Body of pancreas (tissue), 4 donors: ENCODE data around the gene ARPP21. TPM values are rescaled to one million over a fixed set of nuclear protein-coding genes. Genes with fewer than 3 reads are reported as not detected.

ENCODE experiments used
- ATAC-seq: fragments of 150-250 bp; one replicate; pipeline ENCODE4 v1.9.1; 2016
- DNase-seq, 4 donors: peaks; one replicate each; pipeline ENCODE4 v3.0.0-alpha.2; 2019
- H3K27ac ChIP-seq, 4 donors: fragments of 200-600 bp; sonication (generic); 1 replicate in 3 of 4; 2 replicates in 1 of 4; pipeline versions ENCODE4 v1.5.1 to v1.6.1; 2016 to 2019; ENCODE audit warnings: mild to moderate bottlenecking in 1 of 4, mixed read lengths in 1 of 4, moderate library complexity in 1 of 4
- H3K27me3 ChIP-seq, 2 donors: fragments of 200-600 bp; sonication (generic); one replicate each; pipeline ENCODE4 v1.6.0; 2016; ENCODE audit warnings: mild to moderate bottlenecking in 1 of 2
- H3K36me3 ChIP-seq, 2 donors: fragments of 200-600 bp; sonication (generic); replicated peaks in 1 of 2; 2 replicates each; pipeline ENCODE4 v1.5.1; 2016; ENCODE audit warnings: low read depth in 2 of 2; ENCODE audit not compliant: insufficient read depth in 1 of 2
- H3K4me1 ChIP-seq: fragments of 200-600 bp; sonication (generic); one replicate; pipeline ENCODE4 v1.6.0; 2016
- H3K4me3 ChIP-seq, 2 donors: fragments of 200-600 bp; sonication (generic); 1 replicate in 1 of 2; 2 replicates in 1 of 2; pipeline ENCODE4 v1.5.1; 2016 to 2019
- H3K9me3 ChIP-seq, 3 donors: fragments of 200-600 bp; sonication (generic); 1 replicate in 2 of 3; 2 replicates in 1 of 3; pipeline ENCODE4 v1.5.1; 2016
- POLR2A ChIP-seq, 3 donors: fragments of 450-650 bp; IDR thresholded peaks; one replicate each; pipeline ENCODE4 v1.6.1; 2016; ENCODE audit warnings: antibody characterized with exemption in 3 of 3, mild to moderate bottlenecking in 2 of 3
- WGBS, 2 donors: methylation state at CpG; one replicate each; pipeline ENCODE4 v1.1.5; 2017; 5-methylcytosine and 5-hydroxymethylcytosine counted together
- intact Hi-C: fragments of 100-400 bp; cut with DNase I; formaldehyde crosslinking; loops from one replicate; pipeline ENCODE4 v1.15.1; 2023
- total RNA-seq, 2 donors: library from RNA; depleted of rRNA; stranded (reverse); fragments of >200 nt; gene quantifications; one replicate each; pipeline ENCODE4 v1.1.0, GENCODE V29; 2016
- TF ChIP-seq, protein P1 (sequence below), 7 experiments: fragments of 450-650 bp in 4 of 7; fragments of 200-600 bp in 3 of 7; sonication (generic) in 3 of 7; IDR thresholded peaks; one replicate each; pipeline ENCODE4 v1.5.1; 2016 to 2019; ENCODE audit warnings: antibody characterized with exemption in 7 of 7

Gene ARPP21
- total RNA-seq, 2 donors from 2014 or later: not detected

DNA sequence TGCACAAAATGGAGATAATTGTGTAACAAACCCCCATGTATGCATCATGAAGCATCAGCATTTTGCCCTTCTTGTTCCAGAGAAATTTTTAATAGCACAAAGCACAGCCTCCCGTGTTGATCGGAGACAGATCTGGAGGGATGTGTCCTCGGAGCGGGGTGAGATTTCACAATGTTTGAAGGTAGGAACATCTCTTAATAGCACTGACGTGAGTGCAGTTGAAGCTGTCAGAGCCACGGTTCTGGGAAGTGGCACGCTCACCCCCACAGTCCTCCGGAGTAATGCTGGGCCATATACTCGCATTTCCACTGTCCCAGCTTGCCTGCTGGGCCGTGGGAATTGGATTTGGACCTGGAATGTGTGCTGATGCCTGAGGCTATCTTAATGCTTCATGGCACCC is 24.1 kb downstream of the ARPP21 start:
- ATAC-seq: no peak
- Histone ChIP-seq H3K27me3 (no peaks in the 10 kb centered on the region), H3K4me1 (peaks cover 13% of the 10 kb centered on the region), H3K27ac (no peak overlapping the region), H3K4me3 (no peak overlapping the region), H3K9me3 (no peaks in the 10 kb centered on the region), H3K36me3 (no peaks in the 10 kb centered on the region)
- TF ChIP-seq POLR2A (IDR thresholded peaks at IDR 0.05): no peak
- TF ChIP-seq, protein P1, sequence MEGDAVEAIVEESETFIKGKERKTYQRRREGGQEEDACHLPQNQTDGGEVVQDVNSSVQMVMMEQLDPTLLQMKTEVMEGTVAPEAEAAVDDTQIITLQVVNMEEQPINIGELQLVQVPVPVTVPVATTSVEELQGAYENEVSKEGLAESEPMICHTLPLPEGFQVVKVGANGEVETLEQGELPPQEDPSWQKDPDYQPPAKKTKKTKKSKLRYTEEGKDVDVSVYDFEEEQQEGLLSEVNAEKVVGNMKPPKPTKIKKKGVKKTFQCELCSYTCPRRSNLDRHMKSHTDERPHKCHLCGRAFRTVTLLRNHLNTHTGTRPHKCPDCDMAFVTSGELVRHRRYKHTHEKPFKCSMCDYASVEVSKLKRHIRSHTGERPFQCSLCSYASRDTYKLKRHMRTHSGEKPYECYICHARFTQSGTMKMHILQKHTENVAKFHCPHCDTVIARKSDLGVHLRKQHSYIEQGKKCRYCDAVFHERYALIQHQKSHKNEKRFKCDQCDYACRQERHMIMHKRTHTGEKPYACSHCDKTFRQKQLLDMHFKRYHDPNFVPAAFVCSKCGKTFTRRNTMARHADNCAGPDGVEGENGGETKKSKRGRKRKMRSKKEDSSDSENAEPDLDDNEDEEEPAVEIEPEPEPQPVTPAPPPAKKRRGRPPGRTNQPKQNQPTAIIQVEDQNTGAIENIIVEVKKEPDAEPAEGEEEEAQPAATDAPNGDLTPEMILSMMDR (IDR thresholded peaks at IDR 0.05): no peak
- intact Hi-C loops: no loop called here
- WGBS, 2 donors: 63 to 68% methylated on average over 5 to 10 of the region's 10 CpGs
- no peak for DNase-seq

DNA sequence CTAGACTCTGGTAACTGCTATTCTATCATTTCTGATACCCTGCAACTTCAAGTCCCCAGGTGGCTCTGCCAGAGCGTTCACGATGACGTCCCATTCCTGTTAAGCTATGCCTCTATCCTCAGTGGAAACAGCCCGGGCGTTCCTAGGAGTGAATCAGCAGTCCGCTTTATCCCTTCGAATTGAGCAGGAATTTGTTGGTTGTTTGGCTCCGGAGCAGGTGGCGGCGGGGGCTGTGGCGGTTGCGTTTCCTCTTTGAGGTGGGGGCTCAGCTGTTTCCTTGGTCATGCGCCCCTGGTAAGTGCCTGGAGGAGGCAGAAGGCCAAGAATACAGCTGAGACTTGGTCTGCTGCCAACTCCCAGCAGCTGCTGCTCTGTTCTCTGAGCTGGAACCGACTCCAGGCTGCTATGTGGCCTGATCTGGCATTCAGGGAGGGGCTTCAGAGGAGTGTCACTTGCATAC is 25.2 kb downstream of the ARPP21 start:
- H3K27ac ChIP-seq: no peak overlapping the region

DNA sequence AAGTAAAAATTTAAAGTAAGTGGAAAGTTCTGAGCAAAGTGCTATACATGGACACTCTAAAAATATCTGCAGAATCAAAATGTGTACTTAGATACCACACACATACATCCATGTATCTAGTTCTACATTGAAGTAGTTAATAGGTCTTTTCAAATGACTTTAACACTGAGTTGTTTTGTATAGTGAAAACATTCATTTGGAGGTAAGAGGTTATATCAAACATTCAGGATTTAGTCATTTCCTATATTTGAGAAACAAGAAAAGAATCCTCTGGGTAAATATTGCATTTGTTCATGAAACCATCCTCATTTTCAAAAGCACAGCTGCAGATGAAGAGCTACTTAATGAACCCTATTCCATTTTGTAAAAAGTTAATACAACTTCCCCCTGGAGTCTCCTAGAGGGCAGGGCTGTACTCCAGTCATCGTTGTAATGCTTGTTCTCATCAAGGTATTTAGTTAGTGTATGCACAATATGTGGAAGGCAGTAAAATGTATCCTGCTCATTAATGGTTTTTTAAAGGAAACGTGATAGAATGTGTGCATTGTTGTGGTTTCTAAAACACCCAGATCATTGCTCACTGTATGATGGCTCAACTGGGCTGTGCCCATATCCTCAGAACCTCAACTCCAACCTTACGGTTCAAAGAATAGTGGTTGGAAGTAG is 26.2 kb downstream of the ARPP21 start:
- 70 to 84% methylated on average over 3 of the region's 3 CpGs for WGBS, 2 donors
- H3K4me1 ChIP-seq: peaks cover 8% of the 10 kb centered on the region
- TF ChIP-seq, protein P1 (IDR thresholded peaks at IDR 0.05): no peak
- TF ChIP-seq POLR2A (IDR thresholded peaks at IDR 0.05): no peak
- no peaks in the 10 kb centered on the region for H3K36me3 ChIP-seq
- intact Hi-C loops: no loop called here
- H3K27me3 ChIP-seq: no peaks in the 10 kb centered on the region
- no peak for ATAC-seq
- H3K9me3 ChIP-seq: no peaks in the 10 kb centered on the region
- no peak overlapping the region for H3K27ac ChIP-seq
- H3K4me3 ChIP-seq: no peak overlapping the region
- DNase-seq: no peak

More for the DNA sequence above, 25.2 kb downstream of the ARPP21 start:
- Histone ChIP-seq H3K27me3 (no peaks in the 10 kb centered on the region), H3K4me1 (peaks cover 12% of the 10 kb centered on the region), H3K36me3 (no peaks in the 10 kb centered on the region), H3K9me3 (no peaks in the 10 kb centered on the region), H3K4me3 (no peak overlapping the region)
- DNase-seq (peak; percentile 17 to 60 (median 38)), ATAC-seq (peak; percentile 55)
- 22 to 28% methylated on average over 14 of the region's 14 CpGs for WGBS, 2 donors
- TF ChIP-seq POLR2A (IDR thresholded peaks at IDR 0.05): no peak
- TF ChIP-seq, protein P1 (IDR thresholded peaks at IDR 0.05): no peak
- intact Hi-C loops: no loop called here

DNA sequence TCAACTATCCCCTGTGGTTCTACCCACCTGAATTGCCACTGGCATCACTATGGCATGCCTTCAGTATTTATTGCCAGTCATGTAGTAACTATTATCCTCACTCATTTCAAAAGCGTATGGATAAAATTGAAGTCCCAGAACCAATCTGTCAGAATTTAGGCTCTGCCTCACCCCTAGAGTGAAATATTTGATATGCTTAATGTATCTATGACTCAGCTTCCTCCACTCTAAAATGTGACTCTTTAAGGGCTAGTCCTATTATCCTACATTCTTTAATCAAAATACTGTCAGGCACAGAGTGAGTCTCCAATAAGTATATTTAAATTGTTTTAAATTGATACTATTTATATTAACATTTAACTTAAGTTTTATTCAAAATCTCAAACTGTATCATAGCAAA is 27.6 kb downstream of the ARPP21 start:
- 76 to 88% methylated on average over 1 of the region's 1 CpG for WGBS, 2 donors
- Histone ChIP-seq H3K4me1 (peaks cover 8% of the 10 kb centered on the region), H3K27ac (no peak overlapping the region), H3K4me3 (no peak overlapping the region), H3K9me3 (no peaks in the 10 kb centered on the region), H3K36me3 (no peaks in the 10 kb centered on the region), H3K27me3 (no peaks in the 10 kb centered on the region)
- DNase-seq (no peak), ATAC-seq (no peak)
- intact Hi-C loops: no loop called here
- no peak for TF ChIP-seq POLR2A (IDR thresholded peaks at IDR 0.05)
- TF ChIP-seq, protein P1 (IDR thresholded peaks at IDR 0.05): no peak

DNA sequence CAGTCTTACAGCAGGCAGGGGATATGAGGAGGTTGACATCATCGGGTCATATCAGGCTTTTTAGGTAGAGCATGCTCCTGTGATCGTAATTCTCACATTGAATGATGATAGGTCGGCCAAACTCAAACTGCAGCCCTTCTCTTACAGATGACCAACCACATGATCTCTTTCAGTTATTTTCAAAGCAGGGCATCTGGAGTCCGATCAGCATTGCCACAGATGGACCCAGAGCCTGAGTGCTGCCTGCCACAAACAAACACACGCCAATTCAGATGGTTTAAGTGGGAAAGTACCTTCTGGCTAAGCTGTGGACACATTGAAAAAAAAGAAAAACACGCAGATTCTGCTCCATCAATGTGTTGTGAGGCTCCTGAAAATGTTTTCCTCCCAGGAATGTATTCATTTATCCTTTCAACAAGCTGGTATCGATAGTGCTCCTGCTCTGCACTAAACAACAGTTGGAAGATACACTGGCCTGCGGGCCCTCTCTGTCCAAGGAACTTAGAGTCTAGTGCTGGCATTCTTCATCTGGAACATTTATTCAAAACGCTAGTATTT is 31.2 kb downstream of the ARPP21 start:
- no peaks in the 10 kb centered on the region for H3K27me3 ChIP-seq
- intact Hi-C loops: no loop called here
- TF ChIP-seq, protein P1 (IDR thresholded peaks at IDR 0.05): no peak
- TF ChIP-seq POLR2A (IDR thresholded peaks at IDR 0.05): no peak
- no peaks in the 10 kb centered on the region for H3K36me3 ChIP-seq
- H3K4me1 ChIP-seq: no peaks in the 10 kb centered on the region
- no peak overlapping the region for H3K4me3 ChIP-seq
- no peak for DNase-seq
- no peak overlapping the region for H3K27ac ChIP-seq
- 63% methylated on average over 9 of the region's 9 CpGs for WGBS, 2 donors
- H3K9me3 ChIP-seq: no peaks in the 10 kb centered on the region
- ATAC-seq: no peak
